ENCODE results near the gene ANK3.

- TF ChIP-seq CTCF (IDR thresholded peaks at IDR 0.05) (no peak), POLR2A (IDR thresholded peaks at IDR 0.05) (no peak), POLR2AphosphoS5 (IDR thresholded peaks at IDR 0.05) (no peak)
These were observed 93.6 kb downstream of the ANK3 start for GRCh38 chr10:60296073-60296472.

Data from sigmoid colon (tissue), 4 donors.